Activated naive CD4-positive, alpha-beta T cell treated with anti-CD3 and anti-CD28 coated beads, Interleukin-2, amount 50 U/mL, for 72 hours (primary cell): ENCODE data around the gene ITGAX. TPM values are rescaled to one million over a fixed set of nuclear protein-coding genes. Genes with fewer than 3 reads are reported as not detected.

Source experiments
- ATAC-seq, 2 donors: fragments of 150-1000 bp; cut with Tn5 transposase; 2 replicates each; pipeline ENCODE4 v1.10.0; 2021; ENCODE audit warnings: mild to moderate bottlenecking in 2 of 2, moderate library complexity in 2 of 2
- DNase-seq, 2 donors: peaks; one replicate each; pipeline ENCODE4 v3.0.0; 2021 to 2022; ENCODE audit warnings: low spot score in 2 of 2
- H3K27ac Mint-ChIP-seq, 2 donors: one replicate each; pipeline ENCODE4 v1.8.0; 2022; ENCODE audit warnings: mild to moderate bottlenecking in 2 of 2, mixed read lengths in 2 of 2
- H3K36me3 Mint-ChIP-seq, 2 donors: one replicate each; pipeline ENCODE4 v1.8.0; 2022; ENCODE audit warnings: mixed read lengths in 2 of 2
- H3K9me3 Mint-ChIP-seq, 2 donors: one replicate each; pipeline ENCODE4 v1.8.0; 2022; ENCODE audit warnings: mixed read lengths in 2 of 2
- total RNA-seq, 2 donors: library from RNA; stranded (reverse); gene quantifications; one replicate each; pipeline ENCODE4 v1.2.3, GENCODE V29; 2022

ITGAX gene
- total RNA-seq, 2 donors from 2014 or later: 7.3 to 19.1 TPM

DNA sequence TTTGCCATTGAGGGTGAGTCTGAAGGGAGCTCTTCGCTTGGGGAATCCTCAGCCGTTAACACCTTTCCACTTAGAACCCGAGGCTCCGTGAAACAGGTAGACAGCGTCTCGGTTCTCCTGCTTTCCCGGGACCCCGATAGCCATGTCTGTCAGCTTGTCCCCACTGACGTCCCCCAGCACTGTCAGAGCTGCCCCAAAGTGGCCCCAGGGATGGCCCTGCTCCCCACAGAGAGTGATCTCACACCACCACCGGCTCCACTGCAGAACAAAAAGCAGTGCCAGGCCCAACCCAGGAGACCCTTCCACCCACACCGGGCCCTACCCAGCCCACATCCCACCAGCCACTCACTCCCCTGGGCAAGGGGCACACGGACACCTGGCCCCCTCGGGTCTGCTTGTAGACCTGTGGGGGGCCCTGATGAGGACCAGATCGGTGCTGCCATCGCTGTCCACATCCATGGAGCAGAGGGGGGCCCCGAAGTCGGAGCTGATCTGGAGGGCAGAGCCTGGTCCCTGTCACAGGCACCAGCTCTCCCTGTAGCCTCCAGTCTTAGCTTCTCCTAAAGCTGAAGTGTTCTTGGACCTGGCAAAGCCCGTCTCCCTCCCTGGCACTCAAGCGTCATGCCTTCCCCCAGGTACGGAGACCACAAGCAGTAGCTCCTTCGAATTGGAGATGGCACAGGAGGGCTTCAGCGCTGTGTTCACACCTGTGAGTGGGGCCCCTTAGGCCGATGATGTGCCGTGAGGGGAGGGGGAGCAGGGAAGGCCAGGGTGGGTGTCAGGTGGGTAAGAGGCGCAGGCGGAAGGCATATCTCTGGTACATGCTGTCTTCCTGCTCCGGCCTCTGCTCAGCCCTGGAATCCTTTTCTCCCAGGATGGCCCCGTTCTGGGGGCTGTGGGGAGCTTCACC lies 6.5 kb downstream of the ITGAX start:
- H3K9me3 Mint-ChIP-seq: no peaks in the 10 kb centered on the region
- peaks cover 0 to under 1% of the 10 kb centered on the region in 2 donors for H3K36me3 Mint-ChIP-seq
- no peak for ATAC-seq
- DNase-seq: no peak
- no peak overlapping the region for H3K27ac Mint-ChIP-seq

GRCh38 chr16:31362476-31363405 lies 7.8 kb downstream of the ITGAX start:
- peaks cover 0 to 6% of the 10 kb centered on the region in 2 donors for H3K36me3 Mint-ChIP-seq
- H3K27ac Mint-ChIP-seq: no peak overlapping the region
- ATAC-seq (no peak), DNase-seq (no peak)
- H3K9me3 Mint-ChIP-seq: no peaks in the 10 kb centered on the region

DNA sequence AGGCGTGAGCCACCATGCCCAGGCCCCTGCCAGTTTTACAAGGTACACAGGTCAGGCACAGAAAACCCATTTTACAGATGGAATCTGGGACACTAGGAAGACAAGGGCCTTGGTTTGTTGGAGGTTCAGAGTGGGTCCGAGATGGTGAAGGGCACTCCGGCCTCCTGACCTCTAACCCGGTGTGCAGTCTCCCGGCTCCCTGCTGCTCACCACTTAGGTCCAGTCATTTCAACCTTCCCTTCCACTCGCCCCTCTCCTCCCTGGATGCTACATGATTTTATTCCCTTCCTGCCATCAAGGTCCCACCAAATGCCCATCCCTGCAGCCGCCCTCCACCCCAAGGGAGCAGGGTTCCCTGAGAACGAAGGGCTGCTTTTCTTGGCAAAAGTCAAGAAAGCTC lies 8.7 kb downstream of the ITGAX start:
- DNase-seq: no peak
- no peak for ATAC-seq
- H3K9me3 Mint-ChIP-seq: no peaks in the 10 kb centered on the region
- peaks cover 0 to 6% of the 10 kb centered on the region in 2 donors for H3K36me3 Mint-ChIP-seq
- H3K27ac Mint-ChIP-seq: no peak overlapping the region

- DNase-seq (no peak), ATAC-seq (no peak)
- Mint-ChIP-seq H3K27ac (peak overlapping the region in 1 of 2 donors; percentile 44), H3K36me3 (peaks cover 0 to 6% of the 10 kb centered on the region in 2 donors), H3K9me3 (no peaks in the 10 kb centered on the region)
Measured at GRCh38 chr16:31364421-31364820, 9.4 kb downstream of the ITGAX start.

- DNase-seq (no peak), ATAC-seq (peak; percentile 60 to 86)
- Mint-ChIP-seq H3K36me3 (peaks cover 0 to 6% of the 10 kb centered on the region in 2 donors), H3K27ac (no peak overlapping the region), H3K9me3 (no peaks in the 10 kb centered on the region)
Measured at GRCh38 chr16:31365131-31365865, 10.3 kb downstream of the ITGAX start.

DNA sequence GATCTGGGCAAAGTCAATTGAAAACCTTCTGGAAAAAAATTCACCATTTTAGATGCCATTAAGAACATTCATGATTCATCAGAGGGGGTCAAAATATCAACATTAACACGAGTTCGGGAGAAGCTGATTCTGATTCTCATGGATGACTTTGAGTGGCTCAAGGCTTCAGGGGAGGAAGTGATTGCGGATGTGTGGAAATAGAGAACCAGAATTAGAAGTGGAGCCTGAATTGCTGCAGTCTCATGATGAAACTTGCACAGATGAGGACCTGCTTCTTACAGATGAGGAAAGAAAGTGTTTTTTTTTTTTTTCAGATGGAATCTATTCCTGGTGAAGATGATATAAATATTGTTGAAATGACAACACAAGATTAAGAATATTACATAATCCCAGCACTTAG lies 12.9 kb downstream of the ITGAX start:
- peaks cover 0 to 6% of the 10 kb centered on the region in 2 donors for H3K36me3 Mint-ChIP-seq
- DNase-seq: no peak
- H3K9me3 Mint-ChIP-seq: no peaks in the 10 kb centered on the region
- no peak overlapping the region for H3K27ac Mint-ChIP-seq
- no peak for ATAC-seq

DNA sequence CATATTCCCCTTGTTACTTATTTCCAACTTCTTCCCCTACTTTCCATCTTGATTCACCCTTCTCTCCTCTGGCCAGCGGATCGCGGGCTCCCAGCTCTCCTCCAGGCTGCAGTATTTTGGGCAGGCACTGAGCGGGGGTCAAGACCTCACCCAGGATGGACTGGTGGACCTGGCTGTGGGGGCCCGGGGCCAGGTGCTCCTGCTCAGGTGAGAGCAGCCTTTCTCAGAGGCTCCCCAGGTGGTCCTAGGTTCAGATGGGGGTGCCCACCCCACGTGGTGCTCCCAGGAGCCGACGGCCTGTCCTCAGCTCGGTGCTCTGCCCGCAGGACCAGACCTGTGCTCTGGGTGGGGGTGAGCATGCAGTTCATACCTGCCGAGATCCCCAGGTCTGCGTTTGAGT lies 16.0 kb downstream of the ITGAX start:
- Mint-ChIP-seq H3K36me3 (peaks cover 6 to 7% of the 10 kb centered on the region in 2 donors), H3K9me3 (no peaks in the 10 kb centered on the region), H3K27ac (no peak overlapping the region)
- ATAC-seq: no peak
- no peak for DNase-seq

DNA sequence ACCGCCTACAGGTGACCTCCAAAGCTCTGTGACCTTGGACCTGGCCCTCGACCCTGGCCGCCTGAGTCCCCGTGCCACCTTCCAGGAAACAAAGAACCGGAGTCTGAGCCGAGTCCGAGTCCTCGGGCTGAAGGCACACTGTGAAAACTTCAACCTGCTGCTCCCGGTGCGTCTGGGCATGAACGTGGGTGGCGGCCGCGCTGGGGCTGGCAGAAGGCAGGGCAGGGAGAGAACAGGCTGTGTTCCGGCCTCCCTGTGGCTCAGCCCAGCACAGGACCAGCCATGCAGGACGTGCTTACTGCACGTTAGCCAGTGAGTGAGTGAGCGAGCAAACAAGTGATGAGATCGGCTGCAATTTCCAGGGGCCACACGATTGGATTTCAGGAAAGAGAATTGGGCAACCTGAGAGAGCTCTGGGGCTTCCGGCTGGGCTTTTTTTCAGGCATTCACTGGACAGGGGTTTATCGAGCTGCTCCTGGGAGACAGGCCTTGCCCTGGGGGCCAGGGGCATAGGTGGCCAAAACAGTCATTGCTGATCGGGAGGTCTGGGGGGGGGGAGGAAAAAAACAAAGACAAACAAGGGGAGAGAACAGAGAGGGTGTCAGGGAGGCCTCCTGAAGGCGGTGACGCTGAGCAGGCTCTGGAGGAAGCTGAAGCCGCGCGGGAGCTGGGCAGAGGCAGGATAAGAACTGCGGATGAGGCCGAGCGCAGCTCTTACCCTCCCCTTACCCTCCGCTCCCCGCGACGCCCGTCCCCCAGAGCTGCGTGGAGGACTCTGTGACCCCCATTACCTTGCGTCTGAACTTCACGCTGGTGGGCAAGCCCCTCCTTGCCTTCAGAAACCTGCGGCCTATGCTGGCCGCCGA lies 16.9 kb downstream of the ITGAX start:
- Mint-ChIP-seq H3K9me3 (no peaks in the 10 kb centered on the region), H3K27ac (no peak overlapping the region), H3K36me3 (peaks cover 2 to 7% of the 10 kb centered on the region in 2 donors)
- no peak for ATAC-seq
- DNase-seq: no peak

GRCh38 chr16:31373235-31373634 lies 18.3 kb downstream of the ITGAX start:
- peak overlapping the region in 1 of 2 donors; percentile 50 for H3K27ac Mint-ChIP-seq
- no peak for ATAC-seq
- no peaks in the 10 kb centered on the region for H3K9me3 Mint-ChIP-seq
- H3K36me3 Mint-ChIP-seq: peaks cover 0 to 7% of the 10 kb centered on the region in 2 donors
- no peak for DNase-seq

DNA sequence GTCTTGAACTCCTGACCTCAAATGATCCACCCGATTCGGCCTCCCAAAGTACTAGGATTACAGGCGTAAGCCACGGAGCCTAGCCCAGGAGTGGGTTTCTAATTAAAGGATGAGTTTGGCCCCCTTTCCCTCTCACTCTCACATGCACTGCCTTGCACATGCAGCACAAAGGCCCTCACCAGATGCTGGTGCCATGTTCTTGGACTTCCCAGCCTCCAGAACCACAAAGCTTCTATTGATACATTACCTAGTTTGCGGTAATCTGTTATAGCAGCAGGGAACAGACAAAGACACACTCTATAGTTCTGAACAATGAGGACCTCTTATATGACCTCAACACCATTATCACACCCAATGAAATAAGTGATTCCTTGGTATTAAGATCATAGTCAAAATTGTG lies 20.3 kb downstream of the ITGAX start:
- DNase-seq (no peak), ATAC-seq (no peak)
- Mint-ChIP-seq H3K36me3 (peaks cover 0 to 7% of the 10 kb centered on the region in 2 donors), H3K27ac (no peak overlapping the region), H3K9me3 (no peaks in the 10 kb centered on the region)

DNA sequence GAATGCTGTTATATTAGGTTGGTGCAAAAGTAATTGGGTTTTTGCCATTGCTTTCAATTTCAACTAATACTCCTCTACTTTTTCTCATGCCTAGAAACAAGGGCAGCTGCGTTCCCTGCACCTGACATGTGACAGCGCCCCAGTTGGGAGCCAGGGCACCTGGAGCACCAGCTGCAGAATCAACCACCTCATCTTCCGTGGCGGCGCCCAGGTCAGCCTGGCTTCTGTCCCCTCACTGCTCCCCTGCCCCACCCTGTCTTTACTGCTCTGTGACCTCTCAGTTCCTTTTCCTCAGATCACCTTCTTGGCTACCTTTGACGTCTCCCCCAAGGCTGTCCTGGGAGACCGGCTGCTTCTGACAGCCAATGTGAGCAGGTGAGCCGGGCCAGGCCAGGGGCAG lies 21.7 kb downstream of the ITGAX start:
- peaks cover 0 to 7% of the 10 kb centered on the region in 2 donors for H3K36me3 Mint-ChIP-seq

DNA sequence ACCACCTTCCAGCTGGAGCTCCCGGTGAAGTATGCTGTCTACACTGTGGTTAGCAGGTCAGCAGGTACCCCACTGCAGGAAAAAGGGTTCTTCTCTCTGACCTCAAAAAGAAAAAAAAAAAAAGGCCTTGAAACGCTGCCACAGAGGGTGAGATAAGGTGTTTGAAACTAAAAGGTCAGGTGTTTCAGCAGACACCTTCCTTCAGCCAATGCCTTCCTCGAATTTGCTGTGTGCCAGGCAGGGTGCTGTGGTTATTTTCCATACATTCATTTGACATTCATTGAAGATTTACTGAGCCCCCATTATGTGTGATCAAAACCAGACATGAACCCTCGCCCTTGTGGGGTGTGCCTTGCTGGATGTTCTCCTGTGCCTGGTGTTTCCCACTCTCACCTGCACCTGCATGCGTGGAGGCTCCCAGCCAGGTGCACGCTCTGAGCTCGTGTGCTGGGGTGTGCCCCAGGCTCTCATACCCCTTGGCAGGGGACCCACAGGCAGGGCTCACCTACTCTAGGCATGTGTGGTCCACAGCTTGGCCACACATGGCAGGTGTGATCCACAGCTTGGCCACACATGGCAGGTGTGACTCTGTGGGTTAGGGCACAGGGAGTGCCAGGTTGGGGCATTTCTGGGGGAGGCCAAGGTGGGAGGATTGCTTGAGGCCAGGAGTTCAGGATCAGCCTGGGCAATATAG lies 22.4 kb downstream of the ITGAX start:
- Mint-ChIP-seq H3K27ac (peak overlapping the region in 1 of 2 donors; percentile 31), H3K9me3 (no peaks in the 10 kb centered on the region), H3K36me3 (peaks cover 0 to 7% of the 10 kb centered on the region in 2 donors)
- ATAC-seq: no peak
- no peak for DNase-seq

More for the DNA sequence above, 21.7 kb downstream of the ITGAX start:
- ATAC-seq: no peak
- no peak for DNase-seq
- no peak overlapping the region for H3K27ac Mint-ChIP-seq
- H3K9me3 Mint-ChIP-seq: no peaks in the 10 kb centered on the region

- Mint-ChIP-seq H3K27ac (no peak overlapping the region), H3K36me3 (peaks cover 0 to 3% of the 10 kb centered on the region in 2 donors), H3K9me3 (no peaks in the 10 kb centered on the region)
- DNase-seq (no peak), ATAC-seq (no peak)
Measured at GRCh38 chr16:31380201-31380600, 25.2 kb downstream of the ITGAX start.

GRCh38 chr16:31382485-31383161 lies 27.6 kb downstream of the ITGAX start:
- DNase-seq: peak in 1 of 2 donors; percentile 75
- Mint-ChIP-seq H3K27ac (no peak overlapping the region), H3K36me3 (no peaks in the 10 kb centered on the region), H3K9me3 (no peaks in the 10 kb centered on the region)
- ATAC-seq: peak; percentile 42 to 64

DNA sequence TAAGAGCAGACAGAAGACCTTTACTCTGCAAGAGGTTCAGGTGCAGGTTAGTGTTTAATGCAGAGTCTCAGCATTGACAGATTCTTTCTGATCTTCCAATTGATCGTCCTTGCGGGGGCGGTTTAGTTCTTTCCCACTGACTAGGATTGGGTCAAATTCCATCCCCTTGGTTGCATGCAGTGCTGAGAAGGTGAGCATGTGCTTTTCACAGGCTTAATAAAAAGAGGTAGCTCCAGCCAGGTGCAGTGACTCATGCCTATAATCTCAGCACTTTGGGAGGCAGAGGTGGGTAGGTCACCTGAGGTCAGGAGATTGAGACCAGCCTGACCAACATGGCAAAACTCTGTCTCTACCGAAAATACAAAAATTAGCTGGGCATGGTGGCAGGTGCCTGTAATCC lies 30.7 kb downstream of the ITGAX start:
- Mint-ChIP-seq H3K9me3 (no peaks in the 10 kb centered on the region), H3K36me3 (no peaks in the 10 kb centered on the region), H3K27ac (no peak overlapping the region)
- ATAC-seq (peak in 1 of 2 donors; percentile 8), DNase-seq (no peak)
